ENCODE measurements around the gene ESRRA.

The ESRRA gene

DNA sequence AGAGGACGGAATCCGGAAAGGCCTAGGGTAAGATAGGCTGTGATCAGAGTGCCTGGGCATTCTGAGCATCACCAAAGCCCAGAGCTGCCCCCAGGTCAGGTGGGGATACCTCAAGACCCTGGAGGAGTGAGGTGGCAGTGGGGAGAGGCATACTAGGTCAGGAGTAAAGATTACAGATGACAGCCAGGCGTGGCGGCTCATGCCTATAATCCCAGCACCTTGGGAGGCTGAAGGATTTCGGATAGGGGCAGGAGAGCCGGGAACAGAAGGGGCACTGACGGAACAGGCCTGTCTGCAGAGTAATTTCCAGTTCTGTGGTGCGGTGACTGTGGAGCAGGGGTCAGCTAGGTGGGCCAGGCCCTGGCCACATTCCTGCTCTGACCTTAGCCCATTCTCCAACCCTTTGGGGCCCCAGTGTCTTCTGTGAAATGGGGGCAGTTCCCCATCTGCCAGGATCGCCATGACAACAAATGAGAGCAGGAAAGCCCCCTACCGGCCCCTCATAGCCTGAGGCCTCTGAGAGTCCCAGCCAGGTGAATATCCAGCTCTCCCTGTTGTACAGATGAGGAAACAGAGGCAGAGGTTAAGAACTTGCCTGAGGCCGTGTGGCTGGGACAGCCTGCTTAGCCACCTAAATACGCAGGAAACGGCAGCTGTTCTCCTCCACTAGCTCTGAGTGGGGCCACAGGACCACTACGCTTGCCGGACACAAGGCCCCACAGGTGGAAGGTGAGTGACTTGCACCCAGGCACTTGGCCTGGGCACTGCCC lies 30.1 kb upstream of the ESRRA start:
- DNase-seq, result no peak

GRCh38 chr11:64275841-64276240 lies 29.5 kb upstream of the ESRRA start:
- no peak for DNase-seq

DNA sequence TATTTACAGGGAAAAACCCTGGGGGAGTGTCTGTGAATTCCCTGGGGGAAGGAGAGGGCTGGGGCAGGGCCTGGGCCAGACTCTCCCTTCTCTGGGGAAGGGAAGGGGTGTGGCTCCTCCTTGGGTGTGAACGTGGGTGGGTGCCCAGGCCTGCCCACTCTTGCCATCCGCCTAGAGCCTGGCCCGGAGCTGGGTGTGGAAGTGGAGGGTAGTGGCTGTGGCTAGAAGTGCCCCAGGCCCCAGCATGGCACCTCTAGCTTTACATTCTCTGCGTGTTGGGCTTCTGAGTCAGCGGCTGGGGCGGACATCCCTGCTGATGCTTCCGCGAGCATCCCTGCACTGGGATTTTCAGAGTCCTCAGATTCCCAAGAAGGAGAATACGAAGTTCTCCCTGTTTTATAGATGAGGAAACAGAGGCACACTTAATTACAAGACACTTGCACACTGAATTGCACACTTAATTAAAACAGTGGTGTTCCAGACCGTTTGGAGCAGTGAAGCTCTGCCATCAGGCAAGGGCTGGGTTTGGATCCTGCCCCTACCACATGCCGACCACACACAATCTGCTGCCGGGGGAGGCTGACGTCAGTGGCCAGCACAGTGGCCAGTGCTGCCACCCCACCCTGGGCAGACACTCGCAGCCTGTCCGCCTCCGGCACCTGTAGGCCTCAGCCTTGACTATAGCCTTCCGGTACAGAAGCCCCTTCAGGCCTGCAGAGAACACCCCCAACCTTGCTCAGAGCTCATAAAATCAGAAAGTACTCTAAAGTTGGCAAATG lies 28.5 kb upstream of the ESRRA start:
- no peak for DNase-seq

DNA sequence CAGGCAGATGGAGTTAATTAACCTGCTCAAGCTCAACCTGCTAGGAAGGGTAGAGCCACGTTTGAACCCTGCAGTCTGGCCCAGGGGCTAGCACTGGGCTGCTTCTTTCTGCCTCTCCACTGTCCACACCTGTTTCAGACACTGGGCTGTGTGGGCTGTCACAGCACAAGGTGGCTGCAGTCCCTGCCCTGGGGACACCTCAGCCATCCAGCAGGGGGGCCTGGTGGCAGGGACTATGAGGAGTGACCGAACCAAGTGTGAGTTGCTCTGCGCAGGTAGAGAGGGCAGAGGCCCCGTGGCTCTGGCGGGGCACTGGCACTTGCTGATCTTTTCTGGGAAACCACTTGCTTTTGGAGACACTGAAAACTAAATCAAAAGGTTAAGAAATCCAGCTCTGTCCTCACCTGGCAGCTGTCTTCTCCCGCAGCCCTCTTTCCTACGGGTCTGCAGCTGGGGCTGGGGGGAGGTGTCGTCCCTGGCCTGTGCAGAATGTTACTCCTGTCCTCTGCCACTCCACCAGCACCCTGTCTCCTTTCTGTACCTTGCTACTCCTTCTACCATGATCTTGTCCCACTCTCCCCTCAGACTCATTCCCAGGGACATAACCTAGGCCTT lies 26.6 kb upstream of the ESRRA start:
- DNase-seq, result no peak

GRCh38 chr11:64281957-64282770 lies 23.2 kb upstream of the ESRRA start:
- no peak for DNase-seq

GRCh38 chr11:64283092-64283491 lies 22.2 kb upstream of the ESRRA start:
- no peak for DNase-seq

GRCh38 chr11:64284048-64284961 lies 21.0 kb upstream of the ESRRA start, which contains the start of gene BAD:
Gene BAD, minus strand, starts transcription at chr11:64284665. Its CDS starts 297 bp downstream, at chr11:64284368.
- peak; percentile 94 to 95 for DNase-seq

GRCh38 chr11:64284962-64285884 lies 20.1 kb upstream of the ESRRA start, which contains the start of gene GPR137:
Gene GPR137, plus strand, starts transcription at chr11:64285848. Its CDS starts 677 bp downstream, at chr11:64286525.
- peak; percentile 89 to 93 for DNase-seq

GRCh38 chr11:64285885-64286800 lies 19.2 kb upstream of the ESRRA start:
- DNase-seq, result no peak

- no peak for DNase-seq
Measured at GRCh38 chr11:64286801-64287159, 18.5 kb upstream of the ESRRA start.

DNA sequence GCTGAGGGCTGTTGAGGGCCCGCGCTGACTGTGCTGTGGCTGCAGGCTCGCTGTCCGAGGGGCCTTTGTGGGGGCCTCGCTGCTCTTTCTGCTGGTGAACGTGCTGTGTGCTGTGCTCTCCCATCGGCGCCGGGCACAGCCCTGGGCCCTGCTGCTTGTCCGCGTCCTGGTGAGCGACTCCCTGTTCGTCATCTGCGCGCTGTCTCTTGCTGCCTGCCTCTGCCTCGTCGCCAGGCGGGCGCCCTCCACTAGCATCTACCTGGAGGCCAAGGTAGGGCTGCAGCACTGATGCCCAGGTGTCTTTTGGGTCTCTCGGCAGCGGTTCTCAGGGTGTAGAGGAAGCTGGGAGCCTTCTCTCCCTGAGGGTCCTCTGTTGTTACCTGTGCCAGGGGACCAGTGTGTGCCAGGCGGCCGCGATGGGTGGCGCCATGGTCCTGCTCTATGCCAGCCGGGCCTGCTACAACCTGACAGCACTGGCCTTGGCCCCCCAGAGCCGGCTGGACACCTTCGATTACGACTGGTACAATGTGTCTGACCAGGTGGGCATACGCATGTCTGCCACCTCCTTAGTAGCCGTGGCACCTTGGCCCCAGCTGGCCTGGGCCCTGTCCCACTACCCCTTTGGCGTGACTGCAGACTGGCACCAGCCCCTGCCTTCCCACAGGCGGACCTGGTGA lies 17.5 kb upstream of the ESRRA start:
- DNase-seq, result no peak

DNA sequence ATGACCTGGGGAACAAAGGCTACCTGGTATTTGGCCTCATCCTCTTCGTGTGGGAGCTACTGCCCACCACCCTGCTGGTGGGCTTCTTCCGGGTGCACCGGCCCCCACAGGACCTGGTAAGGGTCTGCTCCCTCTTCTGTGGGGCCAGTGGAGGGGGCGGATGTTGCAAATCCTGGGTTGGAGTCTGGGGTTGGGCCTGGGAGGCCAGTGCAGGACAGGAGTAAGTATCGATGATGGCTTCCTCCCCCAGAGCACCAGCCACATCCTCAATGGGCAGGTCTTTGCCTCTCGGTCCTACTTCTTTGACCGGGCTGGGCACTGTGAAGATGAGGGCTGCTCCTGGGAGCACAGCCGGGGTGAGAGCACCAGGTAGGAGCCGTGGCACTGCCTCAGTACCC lies 17.0 kb upstream of the ESRRA start:
- DNase-seq, result no peak

- DNase-seq, result no peak
Measured at GRCh38 chr11:64289002-64289564, 16.2 kb upstream of the ESRRA start.

DNA sequence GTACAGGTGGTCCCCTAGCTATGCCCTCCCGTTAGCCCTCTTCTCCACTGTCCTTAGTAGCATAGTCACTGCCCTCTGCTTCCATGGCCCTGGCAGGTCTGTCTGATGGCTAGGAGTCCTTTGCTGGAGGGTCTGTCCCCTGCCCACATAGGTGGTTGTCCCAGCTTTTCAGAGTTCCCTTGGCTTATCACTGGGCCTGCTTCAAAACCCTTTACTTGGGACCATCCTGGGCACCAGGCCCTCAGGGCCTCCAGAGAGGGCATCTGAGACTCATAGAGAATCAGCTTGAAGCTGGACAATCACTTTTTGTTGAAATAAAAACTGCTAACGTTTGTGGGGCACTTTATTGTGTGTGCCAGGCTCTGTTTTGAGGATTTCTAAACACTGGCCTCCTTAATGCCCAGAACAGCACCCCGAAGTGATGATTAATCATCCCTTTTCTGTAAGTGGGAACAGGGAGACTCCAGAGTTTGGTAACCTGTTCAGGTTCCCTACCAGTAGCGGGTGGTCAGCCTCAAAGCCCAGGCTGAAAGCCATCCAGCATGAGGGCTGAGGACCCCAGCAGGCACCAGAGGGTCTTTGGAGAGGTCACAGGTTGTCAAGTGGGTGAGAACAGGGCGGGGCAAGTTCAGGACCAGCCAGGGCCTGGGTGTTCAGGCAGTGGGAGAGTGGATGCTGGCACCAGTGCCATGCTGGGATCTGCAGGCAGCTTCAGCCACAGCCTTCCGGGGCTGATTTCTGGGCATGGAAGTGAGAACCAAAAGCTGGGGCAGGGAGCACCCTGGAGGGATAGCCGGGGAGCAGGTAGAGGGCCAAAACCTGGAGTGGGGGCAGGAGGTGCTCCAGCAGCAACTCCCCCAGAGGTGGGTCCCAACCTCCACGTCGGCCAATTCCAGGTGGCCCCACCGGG lies 14.7 kb upstream of the ESRRA start:
- DNase-seq, result no peak

GRCh38 chr11:64291262-64291751 lies 14.0 kb upstream of the ESRRA start, which contains the start of gene KCNK4:
Gene KCNK4, plus strand, starts transcription at chr11:64291302. Its CDS starts 1,717 bp downstream, at chr11:64293019.
- no peak for DNase-seq

GRCh38 chr11:64291752-64292459 lies 13.4 kb upstream of the ESRRA start:
- no peak for DNase-seq
